NCI-H446 treated with DMSO at 0.1 percent for 48 hours (cell line): ENCODE results near the gene VPS54.

Experiments
- DNase-seq: peaks from one replicate; lab custom pipeline; 2025; lab: John Stamatoyannopoulos, UW

The VPS54 gene

DNA sequence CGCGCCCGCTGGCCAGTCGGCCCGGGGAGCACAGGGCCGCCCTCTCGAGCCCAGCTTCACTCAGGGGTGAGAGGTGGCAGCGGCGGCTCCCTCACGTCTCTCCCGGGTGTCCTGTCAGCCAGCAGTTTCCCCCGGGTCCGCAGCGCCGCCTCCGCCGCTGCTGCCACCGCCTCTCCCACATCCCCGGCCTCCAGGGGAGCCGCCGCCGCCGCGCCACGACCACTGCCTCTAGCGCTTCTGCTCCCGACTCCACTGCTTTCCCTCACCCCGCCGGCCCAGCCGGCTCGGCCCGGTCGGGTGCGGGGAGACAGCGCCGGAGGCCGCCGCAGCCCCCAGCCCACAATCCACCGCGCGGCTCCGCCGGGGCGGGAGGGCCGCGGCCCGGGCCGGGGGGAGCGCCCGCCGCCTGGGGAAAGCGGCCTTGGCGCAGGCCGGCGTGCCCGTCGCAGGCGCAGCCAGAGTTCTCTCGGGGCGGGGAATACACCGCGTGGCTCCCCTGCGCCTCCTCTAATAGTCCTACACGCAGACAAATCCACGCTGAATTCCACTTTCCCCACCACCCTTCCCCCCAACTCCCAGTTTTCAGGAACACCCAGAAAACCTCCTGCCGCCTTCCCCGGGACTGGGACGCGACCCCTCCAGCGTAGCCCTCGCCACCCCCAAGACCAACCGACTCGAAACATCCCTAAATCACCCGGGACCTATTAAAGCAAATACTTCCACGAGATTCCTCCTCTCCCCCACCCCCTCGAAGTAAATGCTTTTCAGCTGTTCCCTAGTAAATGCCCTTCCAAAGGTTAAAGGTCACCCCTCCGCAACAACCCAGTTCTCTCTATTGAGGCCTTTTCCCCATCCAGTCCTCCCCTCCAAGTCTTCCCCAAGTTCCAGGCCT lies at the start of gene VPS54:
Gene VPS54 (minus strand): TSS at position 346 of the 892 bp plus-strand sequence. CDS start 35,429 bp downstream, outside the sequence.
- peak; percentile 10 for DNase-seq

DNA sequence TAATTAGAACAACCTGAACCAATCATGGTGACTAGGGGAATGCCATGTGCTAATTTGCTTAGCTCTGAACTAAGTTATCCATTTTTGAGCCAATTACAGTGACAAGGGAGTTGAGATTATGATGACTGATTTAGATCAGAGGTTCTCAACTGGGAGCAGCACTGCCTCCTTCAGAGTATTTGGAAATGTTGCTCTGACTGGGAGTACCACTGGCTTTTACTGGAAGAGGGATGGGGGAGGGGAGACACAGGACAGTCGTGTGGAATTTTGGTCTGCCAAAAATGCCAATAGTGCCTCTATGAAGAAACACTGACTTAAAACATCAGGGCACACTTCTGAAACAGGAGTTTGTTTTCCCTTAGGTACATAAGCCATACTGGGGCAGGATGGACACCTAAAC lies 48.1 kb upstream of the VPS54 start:
- DNase-seq: no peak

DNA sequence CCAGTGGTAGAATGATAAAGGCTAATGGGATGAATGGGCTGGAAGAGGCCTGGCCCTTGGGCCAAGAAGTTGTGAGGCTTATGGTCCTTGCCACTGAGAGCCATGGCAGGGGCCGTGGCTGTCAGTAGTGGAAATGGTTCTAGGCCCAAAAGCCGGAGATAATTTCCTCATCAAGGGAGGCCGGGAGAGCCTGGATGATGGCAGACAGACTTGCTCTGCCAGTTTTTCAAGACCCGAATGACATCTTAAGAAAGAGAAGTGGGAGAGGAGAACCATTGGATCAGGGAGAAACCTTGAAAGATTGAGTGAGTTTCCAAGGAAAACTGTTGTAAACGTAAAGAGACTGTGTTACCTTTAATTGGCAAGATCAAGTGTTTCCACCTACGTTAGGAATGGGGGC lies 46.3 kb upstream of the VPS54 start:
- DNase-seq: no peak

DNA sequence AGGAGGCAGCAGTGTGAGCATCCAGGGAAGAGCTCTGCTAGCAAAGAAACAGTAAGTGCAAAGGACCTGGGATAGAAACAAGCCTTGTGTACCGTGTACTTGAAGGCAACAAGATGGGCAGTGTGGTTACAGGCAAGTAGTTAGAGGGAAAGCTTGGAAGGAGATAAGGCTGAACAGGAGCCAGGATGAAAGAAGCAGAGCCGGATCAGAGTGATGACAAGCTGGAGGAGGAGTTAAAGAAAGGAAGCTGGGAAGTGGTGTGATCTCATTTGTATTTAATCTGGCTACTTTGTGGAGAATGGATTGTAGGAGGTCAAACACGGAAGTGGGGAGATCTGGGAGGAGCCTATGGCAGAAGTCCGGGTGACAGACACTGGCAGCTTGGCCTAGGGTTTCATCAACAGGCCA lies 44.7 kb upstream of the VPS54 start:
- DNase-seq: no peak

DNA sequence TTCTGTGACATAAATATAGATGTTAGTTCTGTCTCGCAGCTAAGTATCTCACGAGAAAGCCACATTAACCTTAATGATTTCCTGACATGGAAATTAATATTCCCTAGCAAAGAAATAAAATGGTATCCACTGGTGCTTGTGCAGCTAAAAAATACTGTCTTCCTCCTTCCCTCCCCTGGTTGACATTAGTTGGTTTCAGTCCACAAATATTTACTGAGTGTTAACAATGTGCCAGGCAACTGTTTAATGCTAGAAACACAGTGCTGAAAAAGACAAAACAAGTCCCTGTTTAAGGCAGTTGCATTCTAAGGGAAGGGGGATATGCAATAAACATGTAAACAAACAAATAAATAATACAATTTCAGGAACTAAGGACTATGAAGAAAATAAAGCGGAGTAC lies 44.2 kb upstream of the VPS54 start:
- no peak for DNase-seq

- no peak for DNase-seq
Measured at GRCh38 chr2:64062840-64063239, 43.6 kb upstream of the VPS54 start.

- DNase-seq: no peak
Measured at GRCh38 chr2:64059270-64059669, 40.0 kb upstream of the VPS54 start.

DNA sequence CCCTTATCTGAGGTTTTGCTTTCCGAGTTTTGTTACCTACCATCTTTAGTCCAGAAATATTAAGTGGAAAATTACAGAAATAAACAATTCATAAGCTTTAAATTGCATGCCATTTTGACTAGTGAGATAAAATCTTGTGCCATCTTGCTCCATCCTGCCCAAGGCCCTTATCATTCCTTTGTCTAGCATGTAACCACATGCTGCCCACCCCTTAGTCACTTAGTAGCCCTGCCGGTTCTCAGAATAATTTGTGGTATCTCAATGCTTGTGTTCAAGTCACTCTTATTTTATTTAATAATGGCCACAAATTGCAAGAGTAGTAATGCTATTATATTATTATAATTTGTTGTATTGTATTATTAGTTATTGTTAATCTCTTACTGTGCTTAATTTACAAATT lies 36.8 kb upstream of the VPS54 start:
- no peak for DNase-seq

GRCh38 chr2:64054161-64054915 lies 35.1 kb upstream of the VPS54 start:
- no peak for DNase-seq

DNA sequence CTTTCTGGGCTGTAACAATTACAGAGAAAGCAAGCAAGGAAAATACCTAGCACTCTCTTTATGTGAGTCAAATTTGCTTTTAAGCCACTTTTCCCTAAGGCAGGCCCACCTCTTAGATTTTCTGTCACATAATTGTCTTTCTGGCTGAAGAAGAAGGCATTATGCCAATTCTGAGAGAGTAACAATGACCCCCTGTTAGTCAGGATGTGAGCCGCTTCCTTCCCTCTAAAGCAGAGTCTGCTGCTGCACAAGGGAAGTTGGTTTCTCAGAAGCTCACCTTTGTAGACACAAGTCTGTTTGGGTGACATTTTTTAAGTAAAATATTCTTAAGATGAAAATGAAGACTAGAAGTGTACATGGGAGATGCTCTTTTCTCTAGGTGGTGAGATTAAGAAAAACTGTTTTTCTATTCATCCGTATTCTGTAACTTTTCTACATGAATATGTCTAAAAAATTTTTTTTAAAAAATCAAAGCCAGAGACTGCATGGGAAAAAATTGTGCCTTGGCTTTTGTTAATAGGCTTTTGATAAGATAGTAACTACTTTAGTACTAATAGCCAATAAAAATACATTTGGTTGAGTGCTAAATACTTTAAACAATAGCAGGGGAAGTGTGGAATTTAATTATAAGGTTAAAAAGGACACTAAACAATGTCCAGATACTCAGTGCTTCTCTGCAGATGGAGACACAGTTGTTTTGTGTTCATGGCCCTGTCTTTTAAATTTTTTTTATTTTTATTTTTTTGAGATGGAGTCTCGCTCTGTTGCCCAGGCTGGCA lies 33.4 kb upstream of the VPS54 start:
- no peak for DNase-seq

DNA sequence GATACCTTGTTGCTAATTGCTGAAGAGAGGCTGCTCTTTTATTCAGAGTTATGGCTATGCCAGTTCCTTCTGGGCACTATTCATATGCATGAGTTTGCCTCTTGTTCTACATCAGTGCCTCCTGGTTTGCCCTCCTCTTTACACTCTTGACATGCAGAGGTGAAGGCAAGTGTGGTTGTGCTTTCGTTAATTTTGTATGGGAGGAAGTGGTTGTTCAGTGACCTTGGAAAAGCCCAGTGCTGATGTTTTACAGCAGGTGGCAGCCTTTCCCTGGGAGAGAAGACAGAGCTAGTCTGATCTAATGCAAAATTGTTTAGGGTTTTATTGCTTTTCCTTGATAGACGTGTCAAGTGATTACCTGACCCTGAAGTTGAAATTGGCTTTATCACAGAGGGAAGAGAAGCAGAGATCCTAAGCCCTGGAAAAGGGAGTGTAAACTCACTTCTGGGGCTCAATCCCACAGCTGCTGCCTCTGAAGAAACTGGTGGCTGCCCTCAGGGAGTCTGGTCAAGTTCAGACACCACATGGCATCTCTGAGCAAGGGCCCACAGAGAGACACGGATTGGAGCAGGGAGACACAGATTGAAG lies 30.5 kb upstream of the VPS54 start:
- DNase-seq: peak; percentile 45

DNA sequence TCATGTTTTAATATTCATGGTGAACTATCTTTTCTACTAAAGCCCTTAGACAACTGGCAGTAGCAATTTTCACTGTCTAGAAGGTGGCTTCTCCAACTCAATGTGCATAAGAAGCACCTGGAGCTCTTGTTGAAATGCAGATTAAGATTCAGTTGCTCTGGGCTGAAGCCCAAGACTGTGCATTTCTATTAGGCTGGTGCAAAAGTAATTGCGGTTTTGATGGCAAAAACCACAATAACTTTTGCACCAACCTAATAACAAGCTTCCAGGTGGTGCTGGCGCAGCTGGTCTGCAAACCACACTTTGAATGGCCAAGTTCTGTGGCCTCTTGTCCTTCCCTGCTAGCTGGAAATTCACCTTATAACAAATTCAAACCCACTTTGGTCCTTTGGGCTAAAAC lies 26.7 kb upstream of the VPS54 start:
- no peak for DNase-seq

GRCh38 chr2:64040161-64040560 lies 20.9 kb upstream of the VPS54 start:
- no peak for DNase-seq

DNA sequence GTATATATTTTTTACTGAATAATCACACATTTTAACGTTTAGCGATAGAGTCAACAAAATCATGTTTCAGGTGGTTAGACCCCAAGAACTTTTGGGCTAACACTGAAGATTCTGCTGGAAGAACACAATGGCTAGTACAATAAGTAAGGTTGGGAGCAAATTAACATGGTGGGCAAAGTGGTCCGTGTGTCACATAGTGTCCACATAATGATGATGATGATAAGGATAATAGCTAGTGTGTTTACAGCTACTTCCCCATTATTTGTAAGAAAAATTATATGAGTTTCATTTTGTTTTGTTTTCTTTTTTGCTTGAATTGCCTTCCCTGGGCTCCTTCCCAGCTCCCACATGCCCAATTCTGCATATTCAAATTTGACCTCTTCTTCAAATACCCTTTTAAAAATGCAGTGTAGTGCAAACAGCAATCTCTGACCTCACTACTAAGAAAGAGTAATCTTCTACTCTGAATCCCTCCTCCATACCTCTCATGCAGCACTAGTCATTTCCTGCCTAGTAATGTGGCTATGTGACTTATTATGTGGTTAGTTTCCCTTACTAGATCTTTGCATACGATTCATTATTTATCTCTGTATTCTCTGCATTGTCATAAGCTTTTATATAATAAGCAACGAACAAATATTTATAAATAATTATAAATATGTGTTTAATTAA lies 16.9 kb upstream of the VPS54 start:
- no peak for DNase-seq

DNA sequence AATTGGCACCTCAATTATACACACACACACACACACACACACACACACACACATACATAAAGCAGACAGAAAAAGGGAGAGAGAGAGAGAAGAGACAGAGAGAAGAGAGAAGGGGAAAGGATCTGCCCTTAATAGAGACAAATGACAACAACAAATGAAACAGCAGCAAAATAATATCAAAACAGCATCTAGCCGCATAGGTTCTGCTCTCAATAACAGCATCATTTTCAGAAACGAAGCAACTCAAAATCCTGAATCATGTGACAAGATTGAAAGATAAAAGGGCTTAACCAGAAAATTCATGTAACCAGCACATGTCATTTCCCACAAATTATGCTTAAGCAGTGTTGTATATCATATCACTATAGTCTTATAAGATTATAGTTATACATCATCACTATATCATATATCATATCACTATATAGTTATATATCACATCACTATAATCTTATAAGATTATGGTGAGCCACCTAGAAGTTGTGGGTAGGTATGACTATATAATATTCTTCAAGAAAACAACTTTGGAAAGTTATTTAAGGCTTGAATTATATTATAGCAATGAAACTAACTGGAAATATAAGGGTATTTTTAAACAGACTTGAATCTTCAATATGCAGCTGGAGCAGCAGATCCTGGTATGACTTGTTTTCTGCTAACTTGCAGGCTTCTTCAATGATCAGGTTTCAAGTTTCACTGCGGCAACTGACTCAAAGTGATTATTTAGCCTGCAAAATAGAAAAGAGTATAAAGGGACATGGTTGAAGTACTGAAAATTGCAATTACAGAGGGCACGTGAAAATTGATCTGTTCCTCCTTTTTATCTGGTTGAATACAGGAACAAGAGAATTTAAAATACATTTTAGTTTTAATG lies 16.1 kb upstream of the VPS54 start:
- no peak for DNase-seq

DNA sequence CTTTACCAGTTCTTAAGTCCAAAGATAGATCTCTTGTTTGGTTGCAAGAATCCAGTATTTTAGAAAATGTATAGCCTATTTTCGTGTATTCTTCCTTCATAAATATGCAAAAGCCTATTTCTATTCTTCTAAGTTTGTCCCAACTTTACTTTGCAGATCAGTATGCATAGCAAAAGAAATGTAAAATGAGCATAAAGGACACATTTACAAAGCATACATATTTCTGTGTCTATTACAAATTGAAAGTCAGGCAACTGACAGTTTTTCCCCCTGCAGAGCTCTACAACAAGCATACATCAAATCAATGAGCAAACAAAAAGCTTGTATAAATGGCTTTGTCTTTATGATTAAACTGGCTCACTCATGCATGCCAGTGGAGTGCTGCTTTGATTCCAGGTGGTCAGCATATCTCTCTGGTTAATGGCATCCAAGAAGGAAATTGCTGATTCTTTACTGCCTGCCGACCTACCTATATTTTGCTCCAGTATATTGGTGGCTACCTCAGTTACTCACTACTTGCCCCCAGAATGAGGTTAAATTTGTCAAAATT lies 10.0 kb upstream of the VPS54 start:
- no peak for DNase-seq

- no peak for DNase-seq
Measured at GRCh38 chr2:64025741-64026140, 6.5 kb upstream of the VPS54 start.

DNA sequence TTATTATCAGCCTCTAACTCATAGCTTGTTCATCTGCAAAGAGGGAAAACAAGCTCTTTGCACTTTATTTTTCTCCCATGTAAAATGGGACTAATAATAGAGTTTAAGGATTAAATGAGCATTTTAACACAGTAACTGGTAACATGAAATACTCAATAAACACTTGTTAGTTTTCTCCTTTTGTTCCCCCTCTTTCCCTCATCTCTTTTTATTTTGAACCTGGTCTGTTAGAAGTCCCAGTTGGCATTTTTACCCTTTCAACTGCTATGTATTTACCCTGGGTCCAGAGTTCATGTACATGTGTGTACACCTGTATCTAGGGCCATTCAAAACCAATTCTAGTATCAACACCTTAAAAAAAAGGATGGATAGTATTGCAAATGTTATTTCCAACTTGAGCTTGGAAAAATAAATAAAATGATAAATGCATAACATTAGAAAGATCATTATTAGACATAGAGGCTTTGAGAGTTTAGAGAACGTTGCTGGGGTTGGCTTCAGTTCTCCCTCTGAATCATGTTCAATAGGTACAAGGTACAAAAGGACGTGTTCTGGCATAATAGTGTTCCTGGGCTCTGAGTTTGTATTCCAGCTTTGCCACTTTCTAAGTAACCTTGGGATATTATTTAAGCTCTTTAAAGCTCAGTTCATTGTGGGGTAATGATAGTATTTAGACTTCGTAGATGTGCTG lies 5.2 kb upstream of the VPS54 start:
- DNase-seq: no peak

DNA sequence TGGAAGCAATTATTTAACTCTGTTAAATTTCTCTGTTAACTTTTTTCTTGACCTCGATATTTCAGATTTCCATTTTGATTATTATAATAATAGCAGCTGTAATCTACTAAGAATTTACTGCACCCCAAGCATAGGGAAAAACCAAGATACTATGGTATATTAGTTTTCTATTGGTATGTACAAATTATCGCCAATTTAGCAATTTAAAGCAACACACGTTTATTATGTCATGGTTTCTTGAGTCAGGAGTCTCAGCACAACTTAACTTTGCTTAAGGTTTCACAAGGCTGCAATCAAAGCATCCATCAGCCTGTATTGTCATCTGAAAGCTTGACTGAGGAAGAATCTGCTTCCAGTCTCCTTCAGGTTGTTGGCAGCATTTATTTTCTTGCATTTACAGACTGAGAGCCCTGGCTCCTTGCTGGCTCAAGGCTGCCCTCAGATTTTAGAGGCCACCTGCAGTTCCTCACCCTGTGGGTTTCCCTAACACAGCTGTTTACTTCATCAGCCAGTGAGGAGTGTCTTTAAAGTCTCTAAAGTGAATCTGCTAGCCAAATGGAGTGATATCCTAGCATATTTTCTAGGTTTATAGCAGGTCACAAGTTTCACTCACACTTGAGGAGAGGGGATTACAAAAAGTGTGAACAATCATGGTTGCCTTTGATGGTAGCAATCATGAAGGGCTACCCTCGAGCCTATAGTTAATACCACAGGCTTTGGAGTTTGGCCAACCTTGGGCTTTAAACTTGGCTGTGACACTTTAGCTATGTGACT lies 4.4 kb upstream of the VPS54 start:
- no peak for DNase-seq
